Liver (tissue), 9 donors: ENCODE data around the gene AGL. TPM values are rescaled to one million over a fixed set of nuclear protein-coding genes. Genes with fewer than 3 reads are reported as not detected.

Experiments used
- DNase-seq: peaks from one replicate; pipeline ENCODE4 v3.0.0-alpha.2; 2017; ENCODE audit warnings: low spot score
- H3K27ac ChIP-seq, 2 donors: one replicate each; pipeline ENCODE4 v1.7.0; 2013; ENCODE audit warnings: inconsistent platforms in 2 of 2, low read length in 2 of 2, control low read depth in 1 of 2, low read depth in 1 of 2, mild to moderate bottlenecking in 1 of 2
- H3K27me3 ChIP-seq, 4 donors: one replicate each; pipeline versions ENCODE4 v1.6.1 to v1.7.0; 2013; ENCODE audit warnings: low read length in 3 of 4, inconsistent platforms in 1 of 4, mild to moderate bottlenecking in 1 of 4, moderate library complexity in 1 of 4; ENCODE audit not compliant: control insufficient read depth in 4 of 4, insufficient read depth in 4 of 4
- H3K36me3 ChIP-seq, 4 donors: one replicate each; pipeline versions ENCODE4 v1.6.1 to v1.7.0; 2013; ENCODE audit warnings: low read length in 3 of 4, mild to moderate bottlenecking in 3 of 4, low read depth in 1 of 4, moderate library complexity in 1 of 4; ENCODE audit not compliant: control insufficient read depth in 4 of 4, insufficient read depth in 3 of 4
- H3K4me1 ChIP-seq, 4 donors: one replicate each; pipeline versions ENCODE4 v1.6.1 to v1.7.0; 2013; ENCODE audit warnings: low read length in 3 of 4, mild to moderate bottlenecking in 3 of 4, moderate library complexity in 1 of 4; ENCODE audit not compliant: control insufficient read depth in 4 of 4, insufficient read depth in 4 of 4
- H3K4me3 ChIP-seq, 3 donors: one replicate each; pipeline versions ENCODE4 v1.6.1 to v1.7.0; 2013; ENCODE audit warnings: low read length in 3 of 3, control low read depth in 1 of 3, low read depth in 1 of 3, mild to moderate bottlenecking in 1 of 3
- H3K9ac ChIP-seq, 2 donors: one replicate each; pipeline ENCODE4 v1.7.0; 2013; ENCODE audit warnings: low read length in 2 of 2, mild to moderate bottlenecking in 2 of 2, moderate library complexity in 2 of 2, control low read depth in 1 of 2, low read depth in 1 of 2
- H3K9me3 ChIP-seq, 4 donors: one replicate each; pipeline versions ENCODE4 v1.6.1 to v1.7.0; 2013; ENCODE audit warnings: low read length in 3 of 4; ENCODE audit not compliant: control insufficient read depth in 4 of 4
- EGR1 ChIP-seq, 2 donors: IDR thresholded peaks; 2 replicates each; pipeline ENCODE4 v1.6.1; 2016 to 2018; ENCODE audit warnings: antibody characterized with exemption in 2 of 2, low read depth in 2 of 2
- FOXA1 ChIP-seq: IDR thresholded peaks from 2 replicates; pipeline ENCODE4 v1.6.1; 2016; ENCODE audit warnings: antibody characterized with exemption
- FOXA2 ChIP-seq: IDR thresholded peaks from 2 replicates; pipeline ENCODE4 v1.6.1; 2016; ENCODE audit warnings: antibody characterized with exemption
- HNF4A ChIP-seq, 2 donors: conservative IDR thresholded peaks; 2 replicates each; pipeline ENCODE4 v1.6.1; 2016; ENCODE audit warnings: antibody characterized with exemption in 2 of 2, mild to moderate bottlenecking in 2 of 2
- JUND ChIP-seq, 2 donors: IDR thresholded peaks; 2 replicates each; pipeline ENCODE4 v1.6.1; 2016; ENCODE audit warnings: antibody characterized with exemption in 2 of 2
- MAX ChIP-seq: IDR thresholded peaks from 2 replicates; pipeline ENCODE4 v1.6.1; 2016; ENCODE audit warnings: antibody characterized with exemption
- NR2F2 ChIP-seq: IDR thresholded peaks from 2 replicates; pipeline ENCODE4 v1.6.1; 2016; ENCODE audit warnings: antibody characterized with exemption
- RAD21 ChIP-seq, 2 donors: IDR thresholded peaks; 2 replicates each; pipeline ENCODE4 v1.6.1; 2016; ENCODE audit warnings: antibody characterized with exemption in 2 of 2, mild to moderate bottlenecking in 2 of 2
- SP1 ChIP-seq: IDR thresholded peaks from 2 replicates; pipeline ENCODE4 v1.6.1; 2018; ENCODE audit warnings: antibody characterized with exemption, mild to moderate bottlenecking
- YY1 ChIP-seq: IDR thresholded peaks from 2 replicates; pipeline ENCODE4 v1.6.1; 2016; ENCODE audit warnings: antibody characterized with exemption, mild to moderate bottlenecking
- WGBS: extraction: QIAGEN DNeasy Blood & Tissue Kit; methylation state at CpG from one replicate; pipeline ENCODE4 v1.1.7; 2013; 5-methylcytosine and 5-hydroxymethylcytosine counted together
- polyA plus RNA-seq, 2 donors: library from polyadenylated mRNA; stranded (reverse) in 1 of 2; unstranded in 1 of 2; fragments of 200-250 nt in 1 of 2; fragments of >200 nt in 1 of 2; fragmentation: Nextera tagmentation in 1 of 2; extraction: Ambion mirVana in 1 of 2; gene quantifications; one replicate each; pipeline versions ENCODE4 v1.2.1 to v1.2.3, GENCODE V29; 2013 to 2015
- total RNA-seq, 2 donors: library from RNA; depleted of rRNA; stranded (reverse); fragments of >200 nt; gene quantifications; one replicate each; pipeline ENCODE4 v1.2.3, GENCODE V29; 2014
- TF ChIP-seq, protein P1 (sequence below): IDR thresholded peaks from 2 replicates; pipeline ENCODE4 v1.6.1; 2016; ENCODE audit warnings: antibody characterized with exemption
- TF ChIP-seq, protein P2 (sequence below): fragments of 150-350 bp; IDR thresholded peaks from 2 replicates; pipeline ENCODE4 v1.5.1; 2017; ENCODE audit warnings: improper control_type of control experiment, low read depth, low read length; ENCODE audit not compliant: missing input control
- TF ChIP-seq, protein P3 (sequence below): IDR thresholded peaks from 2 replicates; pipeline ENCODE4 v1.6.1; 2016; ENCODE audit warnings: antibody characterized with exemption
- donor health status: healthy.
- donor health status: healthy.
- donor health status: healthy.
- donor health status: healthy.
- donor health status: healthy.

Gene AGL
- total and polyA plus RNA-seq, 4 donors: 10.1 to 78.5 (median 19.9) TPM

DNA sequence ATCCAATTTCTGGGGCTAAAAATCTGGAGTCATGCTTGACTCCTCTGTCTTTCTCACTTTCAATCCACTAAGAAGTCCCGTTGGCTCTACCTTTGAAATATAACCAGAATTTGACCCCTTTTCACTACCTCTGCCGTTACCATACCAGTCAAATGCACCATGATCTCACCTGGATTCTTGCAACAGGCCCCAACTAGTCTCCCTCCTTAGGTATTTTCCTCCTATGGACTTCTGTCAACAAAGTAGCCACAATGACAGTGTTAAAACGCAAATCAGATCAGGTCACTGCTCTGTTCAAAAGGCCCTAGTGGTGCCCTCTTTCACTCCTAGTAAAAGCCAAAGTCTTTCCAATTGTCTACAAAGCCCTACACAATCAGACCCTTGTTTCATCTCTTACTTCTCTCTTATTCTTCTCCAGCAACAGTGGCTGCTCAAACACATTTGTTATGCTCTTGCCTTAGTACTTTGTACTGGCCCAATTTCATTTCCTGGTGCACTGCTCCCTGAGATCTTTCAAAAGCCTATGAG, 35.7 kb upstream of the AGL start:
- no peak overlapping the region for H3K4me3 ChIP-seq
- TF ChIP-seq, protein P1, sequence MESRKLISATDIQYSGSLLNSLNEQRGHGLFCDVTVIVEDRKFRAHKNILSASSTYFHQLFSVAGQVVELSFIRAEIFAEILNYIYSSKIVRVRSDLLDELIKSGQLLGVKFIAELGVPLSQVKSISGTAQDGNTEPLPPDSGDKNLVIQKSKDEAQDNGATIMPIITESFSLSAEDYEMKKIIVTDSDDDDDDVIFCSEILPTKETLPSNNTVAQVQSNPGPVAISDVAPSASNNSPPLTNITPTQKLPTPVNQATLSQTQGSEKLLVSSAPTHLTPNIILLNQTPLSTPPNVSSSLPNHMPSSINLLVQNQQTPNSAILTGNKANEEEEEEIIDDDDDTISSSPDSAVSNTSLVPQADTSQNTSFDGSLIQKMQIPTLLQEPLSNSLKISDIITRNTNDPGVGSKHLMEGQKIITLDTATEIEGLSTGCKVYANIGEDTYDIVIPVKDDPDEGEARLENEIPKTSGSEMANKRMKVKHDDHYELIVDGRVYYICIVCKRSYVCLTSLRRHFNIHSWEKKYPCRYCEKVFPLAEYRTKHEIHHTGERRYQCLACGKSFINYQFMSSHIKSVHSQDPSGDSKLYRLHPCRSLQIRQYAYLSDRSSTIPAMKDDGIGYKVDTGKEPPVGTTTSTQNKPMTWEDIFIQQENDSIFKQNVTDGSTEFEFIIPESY: no peak
- TF ChIP-seq JUND (IDR thresholded peaks at IDR 0.05) (no peak), SP1 (no peak), FOXA2 (no peak), RAD21 (IDR thresholded peaks at IDR 0.05) (no peak)
- TF ChIP-seq, protein P2, sequence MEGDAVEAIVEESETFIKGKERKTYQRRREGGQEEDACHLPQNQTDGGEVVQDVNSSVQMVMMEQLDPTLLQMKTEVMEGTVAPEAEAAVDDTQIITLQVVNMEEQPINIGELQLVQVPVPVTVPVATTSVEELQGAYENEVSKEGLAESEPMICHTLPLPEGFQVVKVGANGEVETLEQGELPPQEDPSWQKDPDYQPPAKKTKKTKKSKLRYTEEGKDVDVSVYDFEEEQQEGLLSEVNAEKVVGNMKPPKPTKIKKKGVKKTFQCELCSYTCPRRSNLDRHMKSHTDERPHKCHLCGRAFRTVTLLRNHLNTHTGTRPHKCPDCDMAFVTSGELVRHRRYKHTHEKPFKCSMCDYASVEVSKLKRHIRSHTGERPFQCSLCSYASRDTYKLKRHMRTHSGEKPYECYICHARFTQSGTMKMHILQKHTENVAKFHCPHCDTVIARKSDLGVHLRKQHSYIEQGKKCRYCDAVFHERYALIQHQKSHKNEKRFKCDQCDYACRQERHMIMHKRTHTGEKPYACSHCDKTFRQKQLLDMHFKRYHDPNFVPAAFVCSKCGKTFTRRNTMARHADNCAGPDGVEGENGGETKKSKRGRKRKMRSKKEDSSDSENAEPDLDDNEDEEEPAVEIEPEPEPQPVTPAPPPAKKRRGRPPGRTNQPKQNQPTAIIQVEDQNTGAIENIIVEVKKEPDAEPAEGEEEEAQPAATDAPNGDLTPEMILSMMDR: no peak
- H3K9me3 ChIP-seq: no peaks in the 10 kb centered on the region
- H3K27ac ChIP-seq: no peak overlapping the region
- no peaks in the 10 kb centered on the region for H3K27me3 ChIP-seq
- no peaks in the 10 kb centered on the region for H3K4me1 ChIP-seq
- WGBS: 85% methylated on average over 3 of the region's 3 CpGs
- DNase-seq: no peak
- no peak overlapping the region for H3K9ac ChIP-seq
- no peaks in the 10 kb centered on the region for H3K36me3 ChIP-seq

GRCh38 chr1:99816656-99817055, 33.5 kb upstream of the AGL start:
- no peaks in the 10 kb centered on the region for H3K9me3 ChIP-seq
- TF ChIP-seq HNF4A (conservative IDR thresholded peaks at IDR 0.05) (no peak), SP1 (no peak), FOXA1 (no peak)
- TF ChIP-seq, protein P3, sequence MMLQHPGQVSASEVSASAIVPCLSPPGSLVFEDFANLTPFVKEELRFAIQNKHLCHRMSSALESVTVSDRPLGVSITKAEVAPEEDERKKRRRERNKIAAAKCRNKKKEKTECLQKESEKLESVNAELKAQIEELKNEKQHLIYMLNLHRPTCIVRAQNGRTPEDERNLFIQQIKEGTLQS: no peak
- H3K9ac ChIP-seq: no peak overlapping the region
- H3K36me3 ChIP-seq: no peaks in the 10 kb centered on the region
- no peaks in the 10 kb centered on the region for H3K27me3 ChIP-seq
- no peaks in the 10 kb centered on the region for H3K4me1 ChIP-seq
- no peak overlapping the region for H3K27ac ChIP-seq
- H3K4me3 ChIP-seq: no peak overlapping the region
- WGBS: 81% methylated on average over 8 of the region's 8 CpGs
- no peak for DNase-seq

DNA sequence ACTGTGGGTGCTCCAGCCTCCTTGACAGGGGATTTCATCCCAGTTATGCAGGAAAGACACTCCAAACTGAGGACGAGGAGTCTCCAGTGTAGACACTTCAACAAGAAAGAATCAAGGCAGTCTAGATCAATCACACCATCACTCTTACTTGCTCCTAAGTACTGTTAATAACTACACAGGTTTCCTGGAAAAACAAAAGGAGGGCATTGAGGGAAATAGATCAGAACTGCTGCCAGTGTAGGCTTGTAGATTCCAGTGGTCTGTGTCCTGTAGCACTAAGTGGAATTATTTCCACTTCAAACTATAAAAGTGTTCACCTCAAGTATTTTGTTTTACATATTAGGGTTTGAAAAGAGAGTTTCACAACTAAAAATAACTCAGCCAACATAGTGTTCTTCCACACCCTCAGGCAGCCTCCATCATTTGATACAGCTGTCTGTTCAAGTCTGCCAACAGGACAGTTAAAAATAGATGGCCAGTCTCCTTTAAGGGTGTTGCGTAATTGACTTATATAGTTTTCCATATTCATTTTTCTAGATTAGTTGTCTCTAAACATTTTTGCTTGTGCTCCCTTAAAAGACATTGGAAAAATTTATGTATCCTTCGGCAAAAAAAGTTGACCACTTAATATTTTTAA, 32.0 kb upstream of the AGL start:
- H3K27ac ChIP-seq: no peak overlapping the region
- H3K36me3 ChIP-seq: no peaks in the 10 kb centered on the region
- H3K4me3 ChIP-seq: no peak overlapping the region
- DNase-seq: no peak
- H3K4me1 ChIP-seq: no peaks in the 10 kb centered on the region
- H3K9ac ChIP-seq: no peak overlapping the region
- WGBS: 90% methylated on average over 3 of the region's 3 CpGs
- H3K9me3 ChIP-seq: no peaks in the 10 kb centered on the region
- TF ChIP-seq MAX (no peak), YY1 (no peak), EGR1 (IDR thresholded peaks at IDR 0.05; ENCODE audit: low read depth in 2 of 2) (no peak), NR2F2 (no peak)
- TF ChIP-seq, protein P2: no peak
- TF ChIP-seq, protein P1: no peak
- TF ChIP-seq, protein P3: no peak
- H3K27me3 ChIP-seq: no peaks in the 10 kb centered on the region
